Kidney (tissue), 14 donors: Measurements from ENCODE around the gene FAM156A. TPM values are rescaled to one million over a fixed set of nuclear protein-coding genes. Genes with fewer than 3 reads are reported as not detected.

Source experiments
- DNase-seq, 5 donors: peaks; one replicate each; pipeline ENCODE4 v3.0.0-alpha.2; 2013 to 2020
- FAIRE-seq: peaks from 2 replicates; lab custom pipeline; 2012; peaks lifted over from hg19 to GRCh38; lab: Jason Lieb, UNC
- H3K27ac ChIP-seq, 2 donors: one replicate each; pipeline ENCODE4 v1.7.0; 2013; ENCODE audit warnings: low read depth in 2 of 2, low read length in 2 of 2, inconsistent platforms in 1 of 2
- H3K27me3 ChIP-seq: one replicate; pipeline ENCODE4 v1.7.1; 2013; ENCODE audit warnings: low read length, inconsistent platforms; ENCODE audit not compliant: control insufficient read depth, insufficient read depth
- H3K36me3 ChIP-seq, 3 donors: one replicate each; pipeline versions ENCODE4 v1.7.0 to v1.7.1; 2013; ENCODE audit warnings: low read length in 3 of 3, control low read depth in 1 of 3, inconsistent platforms in 1 of 3; ENCODE audit not compliant: insufficient read depth in 3 of 3, control insufficient read depth in 2 of 3
- H3K4me1 ChIP-seq, 3 donors: one replicate each; pipeline versions ENCODE4 v1.7.0 to v1.7.1; 2013; ENCODE audit warnings: low read length in 3 of 3, inconsistent platforms in 1 of 3, low read depth in 1 of 3; ENCODE audit not compliant: control insufficient read depth in 2 of 3, insufficient read depth in 2 of 3
- H3K4me3 ChIP-seq, 3 donors: one replicate each; pipeline versions ENCODE4 v1.7.0 to v1.8.1; 2013; ENCODE audit warnings: low read length in 3 of 3, control low read depth in 1 of 3, inconsistent platforms in 1 of 3
- H3K9ac ChIP-seq, 3 donors: one replicate each; pipeline versions ENCODE4 v1.7.0 to v1.7.1; 2013; ENCODE audit warnings: low read length in 3 of 3, control low read depth in 1 of 3, inconsistent platforms in 1 of 3
- H3K9me3 ChIP-seq, 3 donors: one replicate each; pipeline versions ENCODE4 v1.7.0 to v1.7.1; 2013; ENCODE audit warnings: low read length in 3 of 3, control low read depth in 1 of 3, inconsistent platforms in 1 of 3; ENCODE audit not compliant: control insufficient read depth in 2 of 3, insufficient read depth in 1 of 3
- CTCF ChIP-seq: IDR thresholded peaks from 3 replicates; pipeline ENCODE4 v1.5.1; 2012; ENCODE audit warnings: mild to moderate bottlenecking, moderate library complexity, borderline replicate concordance; ENCODE audit not compliant: insufficient read depth; ENCODE audit errors: extremely low read depth
- intact Hi-C: fragments of 100-400 bp; cut with DNase I; formaldehyde crosslinking; loops from one replicate; pipeline ENCODE4 v1.11.1; 2022
- polyA plus RNA-seq: library from polyadenylated mRNA; stranded (reverse); fragments of 350-450 nt; fragmentation: Illumina TruSeq; extraction: RNeasy Lipid Tissue Mini Kit (QIAGEN cat#74804); gene quantifications from one replicate; pipeline ENCODE4 v1.2.3, GENCODE V29; 2014; ENCODE audit warnings: low read depth, low replicate concordance; ENCODE audit not compliant: insufficient read depth
- total RNA-seq: library from RNA; stranded (reverse); fragmentation: NEBNext Ultra II Directional; extraction: Animal tissue kit (Norgen Biotek cat#: 25700); gene quantifications from one replicate; pipeline ENCODE4 v1.2.1, GENCODE V29; 2021
- donor health status: control.
- donor health status: control.
- donor health status: control.
- donor health status: control.
- donor health status: control.
- donor health status: DM: yes; HTN: yes; CAD: no.
- donor health status: Normal renal cell carcinoma (clear cell type).

The FAM156A gene
- total and polyA plus RNA-seq, 2 donors from 2014 or later, result 9.9 to 20.5 TPM

- peak overlapping the region in 1 of 3 donors; percentile 31 for H3K4me3 ChIP-seq
- no peak overlapping the region for H3K27ac ChIP-seq
- H3K27me3 ChIP-seq, result peaks cover 2% of the 10 kb centered on the region
- no peak for TF ChIP-seq CTCF
- peak overlapping the region in 1 of 3 donors; percentile 11 for H3K9ac ChIP-seq
- peak in 1 of 5 donors; percentile 22 for DNase-seq
- FAIRE-seq, result no peak
- H3K9me3 ChIP-seq, result no peaks in the 10 kb centered on the region
- no peaks in the 10 kb centered on the region for H3K4me1 ChIP-seq
- intact Hi-C loops, result no loop called here
- no peaks in the 10 kb centered on the region for H3K36me3 ChIP-seq
These were observed 25.1 kb upstream of the FAM156A start for GRCh38 chrX:52983321-52984000.

DNA sequence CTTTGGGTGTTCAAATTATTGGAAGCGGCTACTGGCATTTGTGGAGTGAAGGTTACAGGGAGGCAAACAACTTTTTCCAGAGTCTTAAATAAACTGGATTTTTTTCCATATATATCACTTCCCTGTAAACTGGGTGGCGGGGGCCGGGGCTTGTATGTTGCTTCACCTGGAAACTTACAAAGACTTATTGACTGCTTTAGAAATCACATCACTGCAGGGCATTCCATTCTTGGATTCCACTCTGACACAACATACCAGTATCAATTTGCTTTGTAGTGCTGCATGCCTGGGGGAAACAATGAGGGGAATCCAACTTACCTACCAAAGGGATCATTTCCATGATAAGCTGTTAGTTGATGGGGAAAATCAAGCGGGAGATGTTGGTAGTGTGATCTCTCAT is 21.7 kb upstream of the FAM156A start:
- no peak overlapping the region for H3K4me3 ChIP-seq
- H3K36me3 ChIP-seq, result no peaks in the 10 kb centered on the region
- H3K9ac ChIP-seq, result no peak overlapping the region
- TF ChIP-seq CTCF, result no peak
- H3K27ac ChIP-seq, result no peak overlapping the region
- intact Hi-C loops, result no loop called here
- no peaks in the 10 kb centered on the region for H3K9me3 ChIP-seq
- DNase-seq, result no peak
- H3K27me3 ChIP-seq, result peaks cover 2% of the 10 kb centered on the region
- H3K4me1 ChIP-seq, result no peaks in the 10 kb centered on the region
- FAIRE-seq, result no peak

GRCh38 chrX:52979568-52979967 is 21.2 kb upstream of the FAM156A start:
- FAIRE-seq (no peak), DNase-seq (no peak)

More at GRCh38 chrX:52979568-52979967, 21.2 kb upstream of the FAM156A start:
- intact Hi-C loops, result no loop called here
- H3K27me3 ChIP-seq, result peaks cover 2% of the 10 kb centered on the region
- H3K27ac ChIP-seq, result no peak overlapping the region
- no peaks in the 10 kb centered on the region for H3K9me3 ChIP-seq
- no peak overlapping the region for H3K9ac ChIP-seq
- H3K36me3 ChIP-seq, result no peaks in the 10 kb centered on the region
- TF ChIP-seq CTCF, result no peak
- H3K4me3 ChIP-seq, result no peak overlapping the region
- no peaks in the 10 kb centered on the region for H3K4me1 ChIP-seq
